ENCODE measurements around the gene PAPLN.
"Not testable (repeated sequence)": the region's sequence is repeated elsewhere in the genome, so short reads cannot be mapped to it uniquely, and the experiment has no call there.

PAPLN gene

GRCh38 chr14:73237219-73237785 is at the start of gene PAPLN:
Gene PAPLN (plus strand): TSS chr14:73237506. CDS start chr14:73239779, 2,273 bp downstream.
- no peak for DNase-seq

- no peak for DNase-seq
Observed at GRCh38 chr14:73188501-73188911, 48.8 kb upstream of the PAPLN start.

GRCh38 chr14:73189651-73190050 is 47.7 kb upstream of the PAPLN start:
- no peak for DNase-seq

GRCh38 chr14:73191441-73191840 is 45.9 kb upstream of the PAPLN start:
- DNase-seq, result no peak

- not testable (repeated sequence) for DNase-seq
Observed at GRCh38 chr14:73194306-73194705, 43.0 kb upstream of the PAPLN start.

GRCh38 chr14:73198253-73198652 is 39.1 kb upstream of the PAPLN start:
- DNase-seq, result no peak

GRCh38 chr14:73203527-73203926 is 33.8 kb upstream of the PAPLN start:
- DNase-seq, result no peak

GRCh38 chr14:73207615-73208014 is 29.7 kb upstream of the PAPLN start:
- DNase-seq, result no peak

GRCh38 chr14:73208390-73208789 is 28.9 kb upstream of the PAPLN start:
- DNase-seq, result peak; percentile 30

GRCh38 chr14:73208846-73209245 is 28.5 kb upstream of the PAPLN start:
- no peak for DNase-seq

- no peak for DNase-seq
Observed at GRCh38 chr14:73209953-73210352, 27.4 kb upstream of the PAPLN start.

- no peak for DNase-seq
Observed at GRCh38 chr14:73211251-73212040, 25.9 kb upstream of the PAPLN start.

- DNase-seq, result no peak
Observed at GRCh38 chr14:73216030-73216429, 21.3 kb upstream of the PAPLN start.

- no peak for DNase-seq
Observed at GRCh38 chr14:73217411-73217810, 19.9 kb upstream of the PAPLN start.

- no peak for DNase-seq
Observed at GRCh38 chr14:73220061-73220460, 17.2 kb upstream of the PAPLN start.

GRCh38 chr14:73220634-73221033 is 16.7 kb upstream of the PAPLN start:
- DNase-seq, result no peak

- DNase-seq, result no peak
Observed at GRCh38 chr14:73221945-73222344, 15.4 kb upstream of the PAPLN start.

- no peak for DNase-seq
Observed at GRCh38 chr14:73223049-73223448, 14.3 kb upstream of the PAPLN start.

GRCh38 chr14:73225496-73225895 is 11.8 kb upstream of the PAPLN start:
- no peak for DNase-seq

GRCh38 chr14:73227812-73228781 is 9.2 kb upstream of the PAPLN start:
- DNase-seq, result no peak

GRCh38 chr14:73230051-73230450 is 7.3 kb upstream of the PAPLN start:
- DNase-seq, result no peak

- DNase-seq, result peak; percentile 46
Observed at GRCh38 chr14:73231981-73232851, 5.1 kb upstream of the PAPLN start.

Data from OCI-M1 (cell line).